NCI-H510A treated with DMSO at 0.1 percent for 48 hours (cell line): ENCODE data around the gene COL6A6.
"Not testable (repeated sequence)": the region's sequence is repeated elsewhere in the genome, so short reads cannot be mapped to it uniquely, and the experiment has no call there.

Source experiments
- DNase-seq: peaks from one replicate; lab custom pipeline; 2025; lab: John Stamatoyannopoulos, UW

COL6A6 gene

GRCh38 chr3:130537673-130538304 is 20.8 kb downstream of the COL6A6 start:
- DNase-seq = no peak

- DNase-seq = peak; percentile 30
Measured at GRCh38 chr3:130539005-130539404, 22.0 kb downstream of the COL6A6 start.

GRCh38 chr3:130543322-130543721 is 26.3 kb downstream of the COL6A6 start:
- DNase-seq = no peak

- DNase-seq = no peak
Measured at GRCh38 chr3:130546920-130547679, 30.1 kb downstream of the COL6A6 start.

GRCh38 chr3:130547680-130548065 is 30.7 kb downstream of the COL6A6 start:
- not testable (repeated sequence) for DNase-seq

GRCh38 chr3:130548356-130548755 is 31.4 kb downstream of the COL6A6 start:
- no peak for DNase-seq

- no peak for DNase-seq
Measured at GRCh38 chr3:130557336-130558035, 40.5 kb downstream of the COL6A6 start.

GRCh38 chr3:130558366-130558765 is 41.4 kb downstream of the COL6A6 start:
- DNase-seq = no peak

GRCh38 chr3:130565224-130565623 is 48.2 kb downstream of the COL6A6 start:
- DNase-seq = no peak
